Ovary (tissue), 3 donors: Measurements from ENCODE around the gene CLCN5.

Source experiments
- EP300 ChIP-seq: sonication (generic); formaldehyde crosslinking; IDR thresholded peaks from one replicate; pipeline ENCODE4 v1.6.1; 2017; ENCODE audit warnings: antibody characterized with exemption
- POLR2A ChIP-seq: fragments of 450-650 bp; IDR thresholded peaks from one replicate; pipeline ENCODE4 v1.6.1; 2017; ENCODE audit warnings: antibody characterized with exemption, mild to moderate bottlenecking, moderate library complexity
- TF ChIP-seq, protein P1 (sequence below), 3 donors: fragments of 450-650 bp in 2 of 3; fragments of 200-600 bp in 1 of 3; IDR thresholded peaks; one replicate each; pipeline versions ENCODE4 v1.5.1 to v1.8.0; 2016 to 2022; ENCODE audit warnings: antibody characterized with exemption in 3 of 3, mild to moderate bottlenecking in 1 of 3
- donor health status: DM: no; HTN: no; CAD: no.

DNA sequence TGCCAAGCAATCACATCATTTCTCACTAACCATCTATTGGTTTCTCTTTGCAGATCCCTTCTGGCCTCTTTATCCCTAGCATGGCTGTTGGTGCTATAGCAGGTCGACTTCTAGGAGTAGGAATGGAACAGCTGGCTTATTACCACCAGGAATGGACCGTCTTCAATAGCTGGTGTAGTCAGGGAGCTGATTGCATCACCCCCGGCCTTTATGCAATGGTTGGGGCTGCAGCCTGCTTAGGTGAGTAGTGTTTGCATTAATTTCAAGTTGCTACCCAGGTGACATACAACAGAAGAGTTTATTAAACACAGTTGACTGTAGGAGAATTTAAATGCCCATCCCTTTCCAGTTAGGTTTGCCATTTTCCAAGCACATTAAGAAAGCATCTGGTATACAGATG, 166.2 kb downstream of the CLCN5 start:
- TF ChIP-seq, protein P1, sequence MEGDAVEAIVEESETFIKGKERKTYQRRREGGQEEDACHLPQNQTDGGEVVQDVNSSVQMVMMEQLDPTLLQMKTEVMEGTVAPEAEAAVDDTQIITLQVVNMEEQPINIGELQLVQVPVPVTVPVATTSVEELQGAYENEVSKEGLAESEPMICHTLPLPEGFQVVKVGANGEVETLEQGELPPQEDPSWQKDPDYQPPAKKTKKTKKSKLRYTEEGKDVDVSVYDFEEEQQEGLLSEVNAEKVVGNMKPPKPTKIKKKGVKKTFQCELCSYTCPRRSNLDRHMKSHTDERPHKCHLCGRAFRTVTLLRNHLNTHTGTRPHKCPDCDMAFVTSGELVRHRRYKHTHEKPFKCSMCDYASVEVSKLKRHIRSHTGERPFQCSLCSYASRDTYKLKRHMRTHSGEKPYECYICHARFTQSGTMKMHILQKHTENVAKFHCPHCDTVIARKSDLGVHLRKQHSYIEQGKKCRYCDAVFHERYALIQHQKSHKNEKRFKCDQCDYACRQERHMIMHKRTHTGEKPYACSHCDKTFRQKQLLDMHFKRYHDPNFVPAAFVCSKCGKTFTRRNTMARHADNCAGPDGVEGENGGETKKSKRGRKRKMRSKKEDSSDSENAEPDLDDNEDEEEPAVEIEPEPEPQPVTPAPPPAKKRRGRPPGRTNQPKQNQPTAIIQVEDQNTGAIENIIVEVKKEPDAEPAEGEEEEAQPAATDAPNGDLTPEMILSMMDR (IDR thresholded peaks at IDR 0.05), result no peak
- TF ChIP-seq EP300 (no peak), POLR2A (no peak)
